Upper lobe of right lung (tissue), 1 donor: Measurements from ENCODE around the gene KRTAP5-7. TPM values are rescaled to one million over a fixed set of nuclear protein-coding genes. Genes with fewer than 3 reads are reported as not detected.

Source experiments
- ATAC-seq: fragments of 200-7000 bp; cut with Tn5 transposase; one replicate; pipeline ENCODE4 v1.9.1; 2020; ENCODE audit warnings: mild to moderate bottlenecking, moderate library complexity
- DNase-seq: peaks from one replicate; pipeline ENCODE4 v3.0.0-alpha.2; 2020
- H3K27ac ChIP-seq: fragments of 200-600 bp; one replicate; pipeline ENCODE4 v1.8.0; 2022
- H3K27me3 ChIP-seq: fragments of 200-600 bp; one replicate; pipeline ENCODE4 v1.8.0; 2022; ENCODE audit warnings: mild to moderate bottlenecking
- H3K36me3 ChIP-seq: fragments of 200-600 bp; one replicate; pipeline ENCODE4 v1.8.0; 2022
- H3K4me1 ChIP-seq: fragments of 200-600 bp; one replicate; pipeline ENCODE4 v1.8.0; 2022
- H3K4me3 ChIP-seq: fragments of 200-600 bp; one replicate; pipeline ENCODE4 v1.8.0; 2022; ENCODE audit warnings: mild to moderate bottlenecking
- H3K9me3 ChIP-seq: fragments of 200-600 bp; one replicate; pipeline ENCODE4 v1.8.0; 2022
- CTCF ChIP-seq: fragments of 200-600 bp; IDR thresholded peaks from one replicate; pipeline ENCODE4 v1.8.0; 2022; ENCODE audit warnings: antibody characterized with exemption
- intact Hi-C: fragments of 100-400 bp; cut with DNase I; formaldehyde crosslinking; loops from one replicate; pipeline ENCODE4 v1.11.0; 2022
- total RNA-seq: library from RNA; stranded (reverse); fragmentation: NEBNext Ultra II Directional; extraction: Animal tissue kit (Norgen Biotek cat#: 25700); gene quantifications from one replicate; pipeline ENCODE4 v1.2.1, GENCODE V29; 2021
- donor health status: DM: no; HTN: yes; CAD: no; lungs with severe emphysema.

The KRTAP5-7 gene
- total RNA-seq, 1 donor from 2014 or later: 0.46 TPM

GRCh38 chr11:71486320-71486719, 40.7 kb upstream of the KRTAP5-7 start:
- DNase-seq: no peak
- intact Hi-C loops: no loop called here
- no peaks in the 10 kb centered on the region for H3K9me3 ChIP-seq

GRCh38 chr11:71488681-71489270, 38.3 kb upstream of the KRTAP5-7 start:
- peaks cover 80% of the 10 kb centered on the region for H3K36me3 ChIP-seq
- no peak overlapping the region for H3K4me3 ChIP-seq
- H3K4me1 ChIP-seq: peaks cover 9% of the 10 kb centered on the region
- no peaks in the 10 kb centered on the region for H3K27me3 ChIP-seq
- no peak for ATAC-seq
- H3K9me3 ChIP-seq: no peaks in the 10 kb centered on the region
- peak overlapping the region; percentile 39 for H3K27ac ChIP-seq
- intact Hi-C loops: no loop called here
- TF ChIP-seq CTCF: no peak
- no peak for DNase-seq

More at GRCh38 chr11:71486320-71486719, 40.7 kb upstream of the KRTAP5-7 start:
- H3K27me3 ChIP-seq: no peaks in the 10 kb centered on the region
- H3K27ac ChIP-seq: no peak overlapping the region
- ATAC-seq: no peak
- no peak overlapping the region for H3K4me3 ChIP-seq
- TF ChIP-seq CTCF: no peak
- H3K36me3 ChIP-seq: peaks cover 78% of the 10 kb centered on the region
- peaks cover 9% of the 10 kb centered on the region for H3K4me1 ChIP-seq

GRCh38 chr11:71489311-71490043, 37.6 kb upstream of the KRTAP5-7 start:
- Histone ChIP-seq H3K4me1 (peaks cover 9% of the 10 kb centered on the region), H3K9me3 (no peaks in the 10 kb centered on the region), H3K27ac (no peak overlapping the region), H3K4me3 (no peak overlapping the region), H3K36me3 (peaks cover 79% of the 10 kb centered on the region), H3K27me3 (no peaks in the 10 kb centered on the region)
- intact Hi-C loops: no loop called here
- ATAC-seq (no peak), DNase-seq (no peak)
- no peak for TF ChIP-seq CTCF

- intact Hi-C loops: no loop called here
Observed at GRCh38 chr11:71490044-71490730, 36.9 kb upstream of the KRTAP5-7 start.

More at GRCh38 chr11:71490044-71490730, 36.9 kb upstream of the KRTAP5-7 start:
- Histone ChIP-seq H3K36me3 (peaks cover 79% of the 10 kb centered on the region), H3K4me1 (peaks cover 9% of the 10 kb centered on the region), H3K27ac (no peak overlapping the region), H3K27me3 (no peaks in the 10 kb centered on the region), H3K9me3 (no peaks in the 10 kb centered on the region), H3K4me3 (no peak overlapping the region)
- ATAC-seq: peak; percentile 5
- no peak for DNase-seq
- TF ChIP-seq CTCF: no peak
